ENCODE data around the gene IL12B. TPM values are rescaled to one million over a fixed set of nuclear protein-coding genes. Genes with fewer than 3 reads are reported as not detected.

Gene IL12B
- polyA plus RNA-seq, 3 donors, result not detected

- H3K27ac ChIP-seq (ENCODE audit: low read depth, low read length), result no peak overlapping the region
- 6 to 43% (median 23%) methylated on average over 1 of the region's 1 CpG for WGBS, 3 donors
Measured at GRCh38 chr5:159337016-159337955, 7.0 kb upstream of the IL12B start.

DNA sequence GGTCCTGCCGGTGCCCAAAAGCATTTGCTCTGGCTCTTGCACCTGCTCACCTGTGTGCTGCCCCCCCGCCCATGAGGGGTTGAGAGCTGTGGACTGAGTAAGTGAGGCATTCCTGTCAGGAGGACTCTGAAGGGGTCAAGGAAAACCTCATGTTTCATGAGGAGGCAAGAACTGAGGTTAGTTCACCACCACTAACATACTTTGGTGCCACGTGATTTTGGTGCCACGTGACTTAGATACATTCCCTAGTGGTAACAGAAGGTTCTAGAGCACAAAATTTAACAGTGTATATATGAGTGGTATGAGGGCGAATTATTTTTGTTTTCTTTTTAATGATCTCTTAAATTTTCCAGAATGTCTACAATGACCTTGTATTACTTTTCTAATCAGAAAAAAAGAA is 6.3 kb upstream of the IL12B start:
- WGBS, 3 donors, result 80 to 96% (median 92%) methylated on average over 5 of the region's 5 CpGs
- no peak overlapping the region for H3K27ac ChIP-seq (ENCODE audit: low read depth, low read length)

DNA sequence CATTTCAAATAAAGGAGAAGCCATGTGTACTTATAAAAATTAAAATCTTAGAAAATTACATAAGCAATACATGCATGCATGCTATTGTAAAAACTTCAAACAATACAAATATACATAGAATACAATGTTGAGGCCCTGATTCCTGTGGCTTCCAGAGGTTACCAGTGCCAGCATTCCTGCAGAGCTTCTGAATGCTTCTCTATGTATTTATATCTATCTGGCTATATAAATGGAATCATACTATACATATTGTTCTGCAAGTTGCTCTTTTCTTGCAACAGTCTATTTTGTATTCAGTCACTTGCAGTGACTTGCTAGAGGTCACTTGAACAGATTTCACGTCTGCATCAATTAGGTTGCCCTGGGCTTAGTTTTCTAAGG is 3.2 kb upstream of the IL12B start:
- 77 to 95% (median 86%) methylated on average over 1 of the region's 1 CpG for WGBS, 3 donors
- H3K27ac ChIP-seq (ENCODE audit: low read depth, low read length), result no peak overlapping the region

GRCh38 chr5:159332800-159333544 is 2.7 kb upstream of the IL12B start:
- 73 to 84% (median 76%) methylated on average over 6 of the region's 6 CpGs for WGBS, 3 donors

GRCh38 chr5:159331093-159331973 is 1.0 kb upstream of the IL12B start:
- 5 to 7% (median 5%) methylated on average over 50 of the region's 50 CpGs for WGBS, 3 donors
- H3K27ac ChIP-seq (ENCODE audit: low read depth, low read length), result no peak overlapping the region

More at GRCh38 chr5:159332800-159333544, 2.7 kb upstream of the IL12B start:
- H3K27ac ChIP-seq (ENCODE audit: low read depth, low read length), result no peak overlapping the region

DNA sequence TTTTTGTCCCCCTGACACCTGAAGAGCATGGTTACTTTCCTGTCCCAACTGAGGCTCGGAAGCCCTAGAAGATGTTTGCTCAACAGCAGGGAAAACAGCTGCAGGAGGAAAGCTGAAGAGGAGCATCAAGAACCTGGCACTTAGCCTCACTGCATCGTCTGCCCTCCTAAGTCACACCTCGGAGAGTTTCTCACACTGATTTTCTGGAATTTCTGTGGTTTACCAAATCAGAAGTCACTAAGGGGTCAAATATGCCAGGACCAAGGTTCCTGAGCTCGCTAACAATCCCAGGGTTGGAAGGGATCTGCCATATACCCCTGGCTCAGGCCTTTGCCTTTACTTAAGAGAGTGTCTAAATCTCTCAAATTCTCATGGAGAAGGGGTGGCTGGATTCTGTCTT is 5.3 kb downstream of the IL12B start:
- 61 to 85% (median 84%) methylated on average over 4 of the region's 4 CpGs for WGBS, 3 donors
- no peak overlapping the region for H3K27ac ChIP-seq (ENCODE audit: low read depth, low read length)

- WGBS, 3 donors, result 89 to 96% (median 94%) methylated on average over 3 of the region's 3 CpGs
- H3K27ac ChIP-seq (ENCODE audit: low read depth, low read length), result no peak overlapping the region
Measured at GRCh38 chr5:159324102-159324755, 6.1 kb downstream of the IL12B start.

DNA sequence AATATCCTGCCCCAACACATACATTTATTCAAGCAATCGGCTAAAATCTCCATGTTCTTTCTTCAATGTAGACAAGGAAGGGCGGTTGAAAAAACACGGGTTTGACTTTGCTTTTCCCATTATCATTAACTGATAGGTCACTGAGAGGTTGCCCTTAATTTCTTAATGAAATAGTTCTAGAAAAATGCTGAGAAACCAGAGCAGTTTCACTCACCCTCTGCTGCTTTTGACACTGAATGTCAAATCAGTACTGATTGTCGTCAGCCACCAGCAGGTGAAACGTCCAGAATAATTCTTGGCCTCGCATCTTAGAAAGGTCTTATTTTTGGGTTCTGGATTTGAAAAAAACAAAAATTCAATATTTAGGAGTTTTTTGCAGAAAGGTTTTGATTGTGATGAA is 8.1 kb downstream of the IL12B start:
- no peak overlapping the region for H3K27ac ChIP-seq (ENCODE audit: low read depth, low read length)
- 67 to 92% (median 86%) methylated on average over 6 of the region's 6 CpGs for WGBS, 3 donors

- WGBS, 3 donors, result 29 to 61% (median 33%) methylated on average over 2 of the region's 2 CpGs
- H3K27ac ChIP-seq (ENCODE audit: low read depth, low read length), result no peak overlapping the region
Measured at GRCh38 chr5:159319832-159320231, 10.5 kb downstream of the IL12B start.

DNA sequence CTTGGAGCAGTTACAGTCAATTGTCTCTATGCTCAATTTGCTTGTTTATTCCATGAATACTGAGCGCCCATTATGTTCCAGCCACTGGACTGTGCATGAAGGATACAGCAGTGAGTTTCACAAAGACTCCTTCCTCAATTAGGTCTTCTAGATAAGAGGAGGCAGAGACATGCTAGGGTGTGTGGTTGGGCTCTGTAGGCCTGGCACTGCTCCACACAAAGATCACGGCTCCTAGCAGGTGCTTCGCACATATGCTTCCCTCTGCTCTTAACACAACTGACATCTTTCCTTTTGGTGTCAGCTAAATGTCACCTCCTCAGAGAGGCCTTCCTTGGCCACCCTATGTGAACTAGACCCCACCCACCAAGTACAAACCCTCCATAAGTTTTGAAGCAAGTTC is 10.9 kb downstream of the IL12B start:
- H3K27ac ChIP-seq (ENCODE audit: low read depth, low read length), result no peak overlapping the region
- 57 to 76% (median 67%) methylated on average over 3 of the region's 3 CpGs for WGBS, 3 donors

DNA sequence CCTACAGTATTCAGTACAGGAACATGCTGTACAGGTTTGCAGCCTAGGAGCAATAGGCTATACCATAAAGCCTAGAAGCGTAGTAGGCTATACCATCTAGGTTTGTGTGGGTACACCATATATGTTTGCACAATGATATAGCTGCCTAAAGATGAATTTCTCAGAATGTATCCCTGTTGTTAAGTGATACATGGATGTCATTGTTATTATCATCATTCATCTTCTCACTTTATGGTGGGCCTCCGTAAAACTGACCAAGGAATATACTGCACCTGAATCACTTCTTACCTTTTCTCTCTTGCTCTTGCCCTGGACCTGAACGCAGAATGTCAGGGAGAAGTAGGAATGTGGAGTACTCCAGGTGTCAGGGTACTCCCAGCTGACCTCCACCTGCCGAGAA is 11.8 kb downstream of the IL12B start:
- H3K27ac ChIP-seq (ENCODE audit: low read depth, low read length), result no peak overlapping the region
- WGBS, 3 donors, result 73 to 88% (median 86%) methylated on average over 4 of the region's 4 CpGs

DNA sequence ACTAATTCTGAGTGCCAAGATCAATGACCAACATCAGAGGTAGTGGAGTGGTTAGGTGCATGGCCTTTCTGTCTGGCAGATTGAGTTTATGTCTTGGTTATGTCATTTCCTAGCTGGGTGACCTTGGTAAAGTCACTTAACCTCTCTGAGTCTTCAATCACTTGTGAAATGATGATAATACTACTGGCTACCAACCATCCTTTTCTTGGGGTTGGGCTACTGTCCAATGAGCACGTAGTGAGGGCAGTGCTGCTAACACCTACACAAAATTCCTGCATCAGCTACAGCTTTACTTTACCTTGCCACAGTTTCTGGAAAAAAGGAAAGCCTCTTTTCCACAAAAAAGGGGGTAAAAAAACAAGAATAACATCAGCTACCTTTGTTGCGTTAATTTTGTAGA is 12.4 kb downstream of the IL12B start:
- no peak overlapping the region for H3K27ac ChIP-seq (ENCODE audit: low read depth, low read length)
- WGBS, 3 donors, result 52 to 63% (median 63%) methylated on average over 2 of the region's 2 CpGs

GRCh38 chr5:159316519-159317383 is 13.5 kb downstream of the IL12B start:
- WGBS, 3 donors, result 75 to 85% (median 82%) methylated on average over 9 of the region's 9 CpGs
- H3K27ac ChIP-seq (ENCODE audit: low read depth, low read length), result no peak overlapping the region

DNA sequence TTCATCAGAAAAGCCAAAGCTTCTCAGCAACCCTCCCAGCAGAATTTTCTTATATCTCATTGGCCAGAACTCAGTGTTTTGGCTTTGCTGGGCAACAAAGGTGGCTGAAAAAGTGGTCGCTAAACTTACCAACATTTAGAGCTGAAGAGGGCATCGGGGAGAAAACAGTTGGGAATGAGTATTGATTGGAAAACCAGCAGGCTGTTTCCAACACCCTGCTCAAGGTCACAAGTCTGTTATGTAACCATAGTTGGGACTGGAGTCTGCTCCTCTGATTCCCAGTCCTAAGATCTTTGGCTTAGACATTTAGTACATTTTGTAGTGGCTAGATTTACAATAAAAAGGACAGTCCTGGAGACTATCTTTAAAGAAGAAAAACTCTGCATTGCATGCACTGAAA is 17.1 kb downstream of the IL12B start:
- 29 to 90% (median 86%) methylated on average over 2 of the region's 2 CpGs for WGBS, 3 donors
- no peak overlapping the region for H3K27ac ChIP-seq (ENCODE audit: low read depth, low read length)

GRCh38 chr5:159311063-159311462 is 19.2 kb downstream of the IL12B start:
- WGBS, 3 donors, result 46 to 52% (median 50%) methylated on average over 7 of the region's 7 CpGs
- H3K27ac ChIP-seq (ENCODE audit: low read depth, low read length), result no peak overlapping the region

DNA sequence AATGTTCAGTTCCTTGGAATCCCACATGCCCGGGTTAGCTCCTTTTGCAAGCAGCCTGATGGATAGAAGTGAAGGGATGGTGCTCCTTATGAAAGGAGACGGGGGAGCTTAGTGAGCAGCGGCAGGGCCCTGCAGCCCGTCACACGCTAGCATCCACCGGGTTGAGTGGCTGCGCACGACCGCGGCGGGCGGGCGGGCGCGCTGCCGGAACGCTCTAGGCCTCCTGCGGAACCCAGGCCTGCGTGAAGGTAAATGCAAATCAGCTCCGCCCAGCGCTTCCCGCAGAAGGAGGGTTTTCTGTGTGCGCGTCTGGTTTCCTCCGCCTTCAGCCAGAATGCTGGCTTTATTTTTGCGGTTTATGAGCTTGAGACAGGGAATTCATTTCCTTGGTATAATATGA is 19.8 kb downstream of the IL12B start:
- 6 to 12% (median 8%) methylated on average over 26 of the region's 26 CpGs for WGBS, 3 donors
- H3K27ac ChIP-seq (ENCODE audit: low read depth, low read length), result no peak overlapping the region

DNA sequence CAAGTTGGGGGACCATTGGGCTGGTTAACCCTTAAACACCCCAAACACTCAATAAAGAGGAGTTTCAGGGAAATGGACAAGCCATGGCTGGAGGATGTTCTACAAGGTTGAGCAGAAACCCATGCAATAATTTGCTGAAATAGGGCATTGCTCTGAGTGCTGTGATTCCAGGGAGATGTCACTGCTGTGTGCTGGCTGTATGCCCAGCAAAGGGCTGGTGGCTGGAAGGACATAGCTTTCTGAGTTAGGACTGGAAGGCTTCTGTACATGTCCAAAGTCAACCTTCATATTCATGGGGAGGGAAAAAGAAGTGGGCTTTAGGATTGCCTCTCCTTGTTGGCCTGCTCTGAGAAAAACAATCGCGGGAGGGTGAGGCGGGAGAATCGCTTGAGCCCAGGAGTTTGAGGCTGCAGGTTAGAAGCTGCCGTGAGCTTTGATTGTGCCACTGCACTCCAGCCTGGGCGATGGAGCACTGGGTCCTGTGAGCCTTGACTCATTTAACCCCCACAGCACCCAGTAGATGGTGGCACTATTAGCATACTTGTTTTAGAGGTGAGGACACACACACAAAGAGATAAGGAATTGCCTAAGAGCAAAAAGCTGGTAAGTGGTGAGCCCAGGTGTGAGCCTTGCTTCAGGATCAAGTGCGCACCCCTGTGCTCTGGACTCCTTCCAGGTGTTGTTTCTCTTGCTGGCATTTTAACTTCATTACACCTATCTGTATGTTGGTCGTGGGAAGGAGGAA is 20.4 kb downstream of the IL12B start:
- H3K27ac ChIP-seq (ENCODE audit: low read depth, low read length), result no peak overlapping the region

More for the DNA sequence above, 20.4 kb downstream of the IL12B start:
- WGBS, 3 donors, result 71 to 82% (median 81%) methylated on average over 8 of the region's 8 CpGs

Data from adipose tissue (tissue), 3 donors.